HEK293 (cell line): ENCODE data around the gene MED19.
"Not testable (repeated sequence)": the region's sequence is repeated elsewhere in the genome, so short reads cannot be mapped to it uniquely, and the experiment has no call there.

Experiments used
- CTCF ChIA-PET: fragments of 350-600 bp; formaldehyde crosslinking; extraction: SDS; loops from one replicate; lab custom pipeline; 2021; ENCODE audit warnings: antibody characterized with exemption; lab: Yijun Ruan, JAX
- POLR2A ChIA-PET: fragments of 300-600 bp; formaldehyde crosslinking; extraction: SDS; loops from one replicate; lab custom pipeline; 2020; ENCODE audit warnings: antibody characterized with exemption, inconsistent platforms; lab: Yijun Ruan, JAX
- H3K27ac ChIP-seq: fragments of 200-500 bp; sonication (Bioruptor generic); 2 replicates; pipeline ENCODE4 v1.5.1; 2014; ENCODE audit warnings: low read depth, low read length, control low read depth, inconsistent platforms; ENCODE audit errors: extremely low read depth
- H3K36me3 ChIP-seq, 2 experiments: fragments of 200-500 bp in 1 of 2; sonication (Bioruptor generic) in 1 of 2; 1 replicate in 1 of 2; 2 replicates in 1 of 2; pipeline ENCODE4 v1.5.1; 2014 to 2017; ENCODE audit warnings: inconsistent platforms in 2 of 2, low read length in 2 of 2; ENCODE audit not compliant: control insufficient read depth in 2 of 2, insufficient read depth in 1 of 2
- H3K4me1 ChIP-seq: fragments of 200-500 bp; sonication (Bioruptor generic); 2 replicates; pipeline ENCODE4 v1.5.1; 2014; ENCODE audit warnings: mild to moderate bottlenecking, low read length, inconsistent platforms; ENCODE audit not compliant: control insufficient read depth, insufficient read depth
- H3K4me3 ChIP-seq: 2 replicates; pipeline ENCODE4 v1.5.1; 2011; ENCODE audit warnings: low read depth, mild to moderate bottlenecking, control low read depth, low read length, moderate library complexity
- H3K9me3 ChIP-seq: fragments of 200-500 bp; sonication (Bioruptor generic); 2 replicates; pipeline ENCODE4 v1.5.1; 2014; ENCODE audit warnings: low read depth, low read length, inconsistent platforms; ENCODE audit not compliant: control insufficient read depth, insufficient read depth
- BCL11A ChIP-seq: fragments of 450-650 bp; formaldehyde crosslinking; IDR thresholded peaks from 2 replicates; pipeline ENCODE4 v1.5.1; 2016; ENCODE audit warnings: low read depth, missing biosample characterization, missing genetic modification characterization
- ELK4 ChIP-seq: IDR thresholded peaks from 2 replicates; pipeline ENCODE4 v1.6.1; 2011; ENCODE audit warnings: mild to moderate bottlenecking, low read depth, low read length, borderline replicate concordance
- KLF9 ChIP-seq: fragments of 450-650 bp; formaldehyde crosslinking; IDR thresholded peaks from 2 replicates; pipeline ENCODE4 v1.5.1; 2016; ENCODE audit warnings: missing biosample characterization, missing genetic modification characterization, low read depth
- PRDM4 ChIP-seq: fragments of 450-650 bp; formaldehyde crosslinking; IDR thresholded peaks from 2 replicates; pipeline ENCODE4 v1.5.1; 2017; ENCODE audit warnings: missing biosample characterization, missing genetic modification characterization
- SETDB1 ChIP-seq: IDR thresholded peaks from one replicate; pipeline ENCODE4 v1.6.1; 2017; ENCODE audit warnings: mild to moderate bottlenecking, low read length, moderate library complexity, mixed read lengths; ENCODE audit not compliant: insufficient read length
- SP2 ChIP-seq: fragments of 450-650 bp; formaldehyde crosslinking; IDR thresholded peaks from 2 replicates; pipeline ENCODE4 v1.5.1; 2016; ENCODE audit warnings: missing biosample characterization, missing genetic modification characterization
- YY1 ChIP-seq: fragments of 450-650 bp; formaldehyde crosslinking; IDR thresholded peaks from 2 replicates; pipeline ENCODE4 v1.5.1; 2018; ENCODE audit warnings: missing biosample characterization, missing genetic modification characterization
- YY2 ChIP-seq: fragments of 450-650 bp; formaldehyde crosslinking; IDR thresholded peaks from 2 replicates; pipeline ENCODE4 v1.5.1; 2016; ENCODE audit warnings: missing biosample characterization, missing genetic modification characterization
- ZBTB20 ChIP-seq: fragments of 450-650 bp; formaldehyde crosslinking; IDR thresholded peaks from 2 replicates; pipeline ENCODE4 v1.5.1; 2016; ENCODE audit warnings: missing biosample characterization, missing genetic modification characterization
- ZEB2 ChIP-seq: fragments of 450-650 bp; formaldehyde crosslinking; IDR thresholded peaks from 2 replicates; pipeline ENCODE4 v1.5.1; 2016; ENCODE audit warnings: missing biosample characterization, missing genetic modification characterization
- ZNF132 ChIP-seq: fragments of 450-650 bp; formaldehyde crosslinking; IDR thresholded peaks from 2 replicates; pipeline ENCODE4 v1.5.1; 2017; ENCODE audit warnings: missing biosample characterization, missing genetic modification characterization, borderline replicate concordance
- ZNF335 ChIP-seq: fragments of 450-650 bp; formaldehyde crosslinking; conservative IDR thresholded peaks from 2 replicates; pipeline ENCODE4 v1.5.1; 2016; ENCODE audit warnings: missing biosample characterization, missing genetic modification characterization
- ZNF391 ChIP-seq: fragments of 450-650 bp; formaldehyde crosslinking; IDR thresholded peaks from 2 replicates; pipeline ENCODE4 v1.5.1; 2016; ENCODE audit warnings: low read depth, missing biosample characterization, missing genetic modification characterization, borderline replicate concordance
- ZNF404 ChIP-seq: fragments of 450-650 bp; formaldehyde crosslinking; IDR thresholded peaks from 2 replicates; pipeline ENCODE4 v1.5.1; 2017; ENCODE audit warnings: missing biosample characterization, missing genetic modification characterization
- ZNF521 ChIP-seq: fragments of 450-650 bp; formaldehyde crosslinking; IDR thresholded peaks from 2 replicates; pipeline ENCODE4 v1.5.1; 2017; ENCODE audit warnings: missing biosample characterization, mild to moderate bottlenecking, missing genetic modification characterization
- ZNF580 ChIP-seq: fragments of 450-650 bp; formaldehyde crosslinking; IDR thresholded peaks from 2 replicates; pipeline ENCODE4 v1.5.1; 2016; ENCODE audit warnings: missing biosample characterization, missing genetic modification characterization
- ZNF624 ChIP-seq: fragments of 450-650 bp; formaldehyde crosslinking; IDR thresholded peaks from 2 replicates; pipeline ENCODE4 v1.5.1; 2017; ENCODE audit warnings: missing biosample characterization, missing genetic modification characterization
- ZNF791 ChIP-seq: fragments of 450-650 bp; formaldehyde crosslinking; IDR thresholded peaks from 2 replicates; pipeline ENCODE4 v1.5.1; 2016; ENCODE audit warnings: missing biosample characterization, missing genetic modification characterization
- ZXDB ChIP-seq: fragments of 450-650 bp; formaldehyde crosslinking; IDR thresholded peaks from 2 replicates; pipeline ENCODE4 v1.5.1; 2016; ENCODE audit warnings: missing biosample characterization, missing genetic modification characterization
- TF ChIP-seq, protein P1 (sequence below): fragments of 450-650 bp; formaldehyde crosslinking; IDR thresholded peaks from 2 replicates; pipeline ENCODE4 v1.5.1; 2017; ENCODE audit warnings: missing biosample characterization, missing genetic modification characterization

MED19 gene

GRCh38 chr11:57712256-57713150, 488 bp upstream of the MED19 start, which contains the start of gene TMX2 (continued):
- TF ChIP-seq PRDM4 (tag by site-specific recombination), result no peak
- peak; percentile 19; the same call in 1 of the 2 replicates for TF ChIP-seq ZNF391 (tag by site-specific recombination)
- TF ChIP-seq ZNF335 (tag by site-specific recombination), result peak; percentile 8; the same call in 1 of the 2 replicates
- 0 out of 2 replicates have a peak, but pooled peaks have one; percentile 12 for TF ChIP-seq ZXDB
- TF ChIP-seq ZEB2 (tag by site-specific recombination), result peak; percentile 61
- peak; percentile 85 for TF ChIP-seq YY1 (tag by site-specific recombination)
- peak; percentile 83 for TF ChIP-seq YY2 (tag by site-specific recombination)
- TF ChIP-seq ZNF580 (tag by site-specific recombination), result peak; percentile 42; the same call in 1 of the 2 replicates
- peak; percentile 93 for TF ChIP-seq SP2 (tag by site-specific recombination)
- TF ChIP-seq SETDB1, result no peak
- 0 out of 2 replicates have a peak, but pooled peaks have one; percentile 22 for TF ChIP-seq ELK4
- no peak for TF ChIP-seq BCL11A (tag by site-specific recombination)
- TF ChIP-seq KLF9, result 0 out of 2 replicates have a peak, but pooled peaks have one; percentile 13

GRCh38 chr11:57709802-57710367, 2.1 kb downstream of the MED19 start:
- no peak overlapping the region for H3K4me3 ChIP-seq
- POLR2A ChIA-PET, result interaction anchor here (0.6 kb wide), 1 partner anchor 92 kb away, joined by 3 read pairs; no protein-coding TSS in a partner anchor
- TF ChIP-seq ELK4 (no peak), ZNF132 (tag by site-specific recombination) (no peak), ZNF791 (tag by site-specific recombination) (no peak), ZBTB20 (tag by site-specific recombination) (no peak), ZNF521 (no peak), ZNF404 (tag by site-specific recombination) (no peak), ZNF624 (no peak)
- TF ChIP-seq, protein P1, sequence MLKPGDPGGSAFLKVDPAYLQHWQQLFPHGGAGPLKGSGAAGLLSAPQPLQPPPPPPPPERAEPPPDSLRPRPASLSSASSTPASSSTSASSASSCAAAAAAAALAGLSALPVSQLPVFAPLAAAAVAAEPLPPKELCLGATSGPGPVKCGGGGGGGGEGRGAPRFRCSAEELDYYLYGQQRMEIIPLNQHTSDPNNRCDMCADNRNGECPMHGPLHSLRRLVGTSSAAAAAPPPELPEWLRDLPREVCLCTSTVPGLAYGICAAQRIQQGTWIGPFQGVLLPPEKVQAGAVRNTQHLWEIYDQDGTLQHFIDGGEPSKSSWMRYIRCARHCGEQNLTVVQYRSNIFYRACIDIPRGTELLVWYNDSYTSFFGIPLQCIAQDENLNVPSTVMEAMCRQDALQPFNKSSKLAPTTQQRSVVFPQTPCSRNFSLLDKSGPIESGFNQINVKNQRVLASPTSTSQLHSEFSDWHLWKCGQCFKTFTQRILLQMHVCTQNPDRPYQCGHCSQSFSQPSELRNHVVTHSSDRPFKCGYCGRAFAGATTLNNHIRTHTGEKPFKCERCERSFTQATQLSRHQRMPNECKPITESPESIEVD, result no peak

GRCh38 chr11:57705432-57705831, 6.6 kb downstream of the MED19 start:
- POLR2A ChIA-PET, H3K4me1 ChIP-seq, H3K27ac ChIP-seq, H3K9me3 ChIP-seq, CTCF ChIA-PET, H3K4me3 ChIP-seq: not testable (repeated sequence)
- H3K36me3 ChIP-seq, result peaks cover 8 to 60% of the 10 kb centered on the region in 2 experiments; a peak in 2 of 3 replicates

More at GRCh38 chr11:57709802-57710367, 2.1 kb downstream of the MED19 start:
- Histone ChIP-seq H3K9me3 (no peaks in the 10 kb centered on the region), H3K36me3 (peaks cover 0 to 33% of the 10 kb centered on the region in 2 experiments; a peak in 2 of 3 replicates), H3K27ac (no peak overlapping the region), H3K4me1 (no peaks in the 10 kb centered on the region)
- CTCF ChIA-PET, result interaction anchor here (0.5 to 1.2 kb wide), 5 partner anchors 50 to 302 kb away, joined by 3 to 7 read pairs (median 5); no protein-coding TSS in a partner anchor
